A673 (cell line): ENCODE measurements around the gene ETS2. TPM values are rescaled to one million over a fixed set of nuclear protein-coding genes. Genes with fewer than 3 reads are reported as not detected.

ENCODE experiments used
- BruUV-seq: library from RNA; stranded (reverse); fragments of 400-500 nt; replicated peaks from 2 replicates; lab custom pipeline; 2021; lab: Mats Ljungman, UMichigan
- CTCF ChIA-PET: fragments of 300-600 bp; sonication (Branson Sonifier 250); formaldehyde crosslinking; loops from one replicate; lab custom pipeline; 2022; ENCODE audit warnings: antibody characterized with exemption; lab: Charles Lee
- POLR2A ChIA-PET: fragments of 300-600 bp; sonication (Branson Sonifier 250); formaldehyde crosslinking; loops from one replicate; lab custom pipeline; 2022; ENCODE audit warnings: antibody characterized with exemption; ENCODE audit not compliant: low non-redundant PET; lab: Charles Lee
- DNase-seq: peaks from one replicate; pipeline ENCODE4 v3.0.0-alpha.2; 2015; ENCODE audit warnings: low spot score
- H3K27ac ChIP-seq: fragments of 200-600 bp; sonication (generic); 2 replicates; pipeline ENCODE4 v1.5.1; 2016; ENCODE audit warnings: mixed run types, low read depth, mild to moderate bottlenecking, mixed read lengths, antibody characterized with exemption, low read length; ENCODE audit not compliant: poor library complexity, severe bottlenecking
- H3K27me3 ChIP-seq: fragments of 200-600 bp; sonication (generic); replicated peaks from 2 replicates; pipeline ENCODE4 v1.6.1; 2017; ENCODE audit warnings: mixed run types, low read depth, mild to moderate bottlenecking, mixed read lengths, antibody characterized with exemption, low read length; ENCODE audit not compliant: insufficient read depth, poor library complexity
- H3K36me3 ChIP-seq: fragments of 200-600 bp; sonication (generic); 2 replicates; pipeline ENCODE4 v1.6.1; 2016; ENCODE audit warnings: mixed run types, mild to moderate bottlenecking, mixed read lengths, antibody characterized with exemption, low read length; ENCODE audit not compliant: insufficient read depth, poor library complexity, severe bottlenecking
- H3K4me1 ChIP-seq: fragments of 200-600 bp; sonication (generic); 2 replicates; pipeline ENCODE4 v1.6.1; 2017; ENCODE audit warnings: mixed run types, mild to moderate bottlenecking, mixed read lengths, antibody characterized with exemption, low read length; ENCODE audit not compliant: insufficient read depth, poor library complexity, severe bottlenecking
- H3K4me3 ChIP-seq: fragments of 200-600 bp; sonication (generic); 2 replicates; pipeline ENCODE4 v1.5.1; 2016; ENCODE audit warnings: low read depth, mixed run types, mild to moderate bottlenecking, mixed read lengths, low read length; ENCODE audit not compliant: poor library complexity, severe bottlenecking
- H3K9me3 ChIP-seq: fragments of 200-600 bp; sonication (generic); 2 replicates; pipeline ENCODE4 v1.6.1; 2016; ENCODE audit warnings: mixed run types, low read depth, mild to moderate bottlenecking, mixed read lengths, antibody characterized with exemption, low read length; ENCODE audit not compliant: poor library complexity, severe bottlenecking
- CTCF ChIP-seq: fragments of 300-800, 200-600 bp; sonication (generic); conservative IDR thresholded peaks from 2 replicates; pipeline ENCODE4 v1.5.1; 2017; ENCODE audit warnings: low read depth, mild to moderate bottlenecking, antibody characterized with exemption, low read length, moderate library complexity, mixed read lengths
- EZH2 ChIP-seq: fragments of 200-600 bp; sonication (generic); IDR thresholded peaks from 2 replicates; pipeline ENCODE4 v1.6.1; 2017; ENCODE audit warnings: borderline replicate concordance, low read depth, mild to moderate bottlenecking, mixed read lengths, antibody characterized with exemption, low read length; ENCODE audit not compliant: poor library complexity, severe bottlenecking
- intact Hi-C: fragments of 100-400 bp; cut with micrococcal nuclease; formaldehyde crosslinking; loops from one replicate; pipeline ENCODE4 v1.10.0; 2022; ENCODE audit not compliant: unreplicated experiment
- total RNA-seq: library from RNA; stranded (reverse); gene quantifications from 2 replicates; pipeline ENCODE4 v1.2.3, GENCODE V29; 2021

Gene ETS2
- total RNA-seq, 1 experiment from 2014 or later, result 45.6 TPM

- Histone ChIP-seq H3K27me3 (no peaks in the 10 kb centered on the region), H3K9me3 (no peaks in the 10 kb centered on the region), H3K36me3 (no peaks in the 10 kb centered on the region), H3K27ac (peak overlapping the region; percentile 16), H3K4me3 (no peak overlapping the region), H3K4me1 (peaks cover 15% of the 10 kb centered on the region)
- TF ChIP-seq EZH2 (no peak), CTCF (no peak)
- no TSS peak for BruUV-seq
- ChIA-PET CTCF (no interaction called here), POLR2A (no interaction called here)
- intact Hi-C loops, result no loop called here
- no peak for DNase-seq
These were observed 46.3 kb upstream of the ETS2 start for GRCh38 chr21:38759413-38759812.

GRCh38 chr21:38760017-38760761 lies 45.5 kb upstream of the ETS2 start:
- POLR2A ChIA-PET, result no interaction called here
- peak overlapping the region; percentile 27 for H3K27ac ChIP-seq
- TF ChIP-seq EZH2, result no peak
- no peak for TF ChIP-seq CTCF
- H3K36me3 ChIP-seq, result no peaks in the 10 kb centered on the region
- no TSS peak for BruUV-seq
- H3K4me3 ChIP-seq, result no peak overlapping the region
- intact Hi-C loops, result no loop called here
- peak; percentile 74 for DNase-seq
- CTCF ChIA-PET, result no interaction called here
- H3K27me3 ChIP-seq, result no peaks in the 10 kb centered on the region
- no peaks in the 10 kb centered on the region for H3K9me3 ChIP-seq
- H3K4me1 ChIP-seq, result peaks cover 15% of the 10 kb centered on the region

- POLR2A ChIA-PET, result no interaction called here
- no peaks in the 10 kb centered on the region for H3K9me3 ChIP-seq
- H3K27ac ChIP-seq, result no peak overlapping the region
- no peak overlapping the region for H3K4me3 ChIP-seq
- H3K36me3 ChIP-seq, result no peaks in the 10 kb centered on the region
- no TSS peak for BruUV-seq
- no peak for DNase-seq
- CTCF ChIA-PET, result no interaction called here
- H3K4me1 ChIP-seq, result peaks cover 15% of the 10 kb centered on the region
- intact Hi-C loops, result no loop called here
- TF ChIP-seq CTCF, result no peak
- no peak for TF ChIP-seq EZH2
- no peaks in the 10 kb centered on the region for H3K27me3 ChIP-seq
These were observed 45.0 kb upstream of the ETS2 start for GRCh38 chr21:38760762-38761155.
